COLO668 (cell line): Measurements from ENCODE around the gene DIPK2A.

Experiments
- DNase-seq: peaks from one replicate; lab custom pipeline; 2025; ENCODE audit not compliant: unreplicated experiment; lab: John Stamatoyannopoulos, UW

DIPK2A gene

GRCh38 chr3:143971359-143972154 lies at the start of gene DIPK2A:
TSS of gene DIPK2A (plus strand) at chr3:143971823. CDS start at chr3:143972333, 510 bp downstream.
- peak; percentile 90 for DNase-seq

- DNase-seq, result no peak
Observed at GRCh38 chr3:143924522-143925285, 46.9 kb upstream of the DIPK2A start.

- no peak for DNase-seq
Observed at GRCh38 chr3:143928056-143928455, 43.6 kb upstream of the DIPK2A start.

GRCh38 chr3:143928541-143929255 lies 42.9 kb upstream of the DIPK2A start:
- DNase-seq, result no peak

GRCh38 chr3:143934791-143935190 lies 36.8 kb upstream of the DIPK2A start:
- no peak for DNase-seq

GRCh38 chr3:143935678-143936077 lies 35.9 kb upstream of the DIPK2A start:
- DNase-seq, result no peak

- no peak for DNase-seq
Observed at GRCh38 chr3:143950810-143951209, 20.8 kb upstream of the DIPK2A start.

GRCh38 chr3:143951351-143951971 lies 20.2 kb upstream of the DIPK2A start:
- no peak for DNase-seq

- DNase-seq, result no peak
Observed at GRCh38 chr3:143952569-143953072, 19.0 kb upstream of the DIPK2A start.

GRCh38 chr3:143955113-143955512 lies 16.5 kb upstream of the DIPK2A start:
- no peak for DNase-seq

- no peak for DNase-seq
Observed at GRCh38 chr3:143956838-143957237, 14.8 kb upstream of the DIPK2A start.

GRCh38 chr3:143957453-143957852 lies 14.2 kb upstream of the DIPK2A start:
- DNase-seq, result no peak

- DNase-seq, result no peak
Observed at GRCh38 chr3:143958966-143959365, 12.7 kb upstream of the DIPK2A start.

- DNase-seq, result no peak
Observed at GRCh38 chr3:143961342-143961741, 10.3 kb upstream of the DIPK2A start.

GRCh38 chr3:143963946-143964345 lies 7.7 kb upstream of the DIPK2A start:
- DNase-seq, result no peak

GRCh38 chr3:143970773-143971358 lies 757 bp upstream of the DIPK2A start:
- peak; percentile 52 for DNase-seq

- no peak for DNase-seq
Observed at GRCh38 chr3:143972155-143972504, 507 bp downstream of the DIPK2A start.

GRCh38 chr3:143972505-143973258 lies 1.1 kb downstream of the DIPK2A start:
- DNase-seq, result peak; percentile 85

- peak; percentile 15 for DNase-seq
Observed at GRCh38 chr3:143973259-143974021, 1.8 kb downstream of the DIPK2A start.
